Transverse colon (tissue), 4 donors: ENCODE measurements around the gene GOLGA2. TPM values are rescaled to one million over a fixed set of nuclear protein-coding genes. Genes with fewer than 3 reads are reported as not detected.

ENCODE experiments used
- DNase-seq: peaks from one replicate; pipeline ENCODE4 v3.0.0-alpha.2; 2019
- H3K27ac ChIP-seq, 4 donors: fragments of 200-600 bp; sonication (generic); 2 replicates each; pipeline ENCODE4 v1.5.1; 2016 to 2018; ENCODE audit warnings: inconsistent platforms in 4 of 4
- H3K27me3 ChIP-seq: fragments of 200-600 bp; sonication (generic); 2 replicates; pipeline ENCODE4 v1.5.1; 2017; ENCODE audit warnings: inconsistent platforms
- H3K36me3 ChIP-seq, 4 donors: fragments of 200-600 bp; sonication (generic); 2 replicates each; pipeline ENCODE4 v1.5.1; 2017 to 2019; ENCODE audit warnings: inconsistent platforms in 4 of 4
- H3K4me1 ChIP-seq, 4 donors: fragments of 200-600 bp; sonication (generic); 2 replicates each; pipeline ENCODE4 v1.5.1; 2017 to 2020; ENCODE audit warnings: inconsistent platforms in 4 of 4
- H3K4me3 ChIP-seq, 4 donors: fragments of 200-600 bp; sonication (generic); 1 replicate in 1 of 4; 2 replicates in 3 of 4; pipeline versions ENCODE4 v1.5.1 to v1.6.1; 2017 to 2019; ENCODE audit warnings: inconsistent platforms in 4 of 4
- H3K9me3 ChIP-seq, 2 donors: fragments of 200-600 bp; sonication (generic); 2 replicates each; pipeline ENCODE4 v1.5.1; 2017 to 2019; ENCODE audit warnings: inconsistent platforms in 2 of 2
- EP300 ChIP-seq: sonication (generic); formaldehyde crosslinking; IDR thresholded peaks from one replicate; pipeline ENCODE4 v1.6.1; 2017; ENCODE audit warnings: antibody characterized with exemption, low read depth
- POLR2A ChIP-seq: fragments of 450-650 bp; IDR thresholded peaks from one replicate; pipeline ENCODE4 v1.6.1; 2016; ENCODE audit warnings: antibody characterized with exemption, mild to moderate bottlenecking, moderate library complexity
- POLR2AphosphoS5 ChIP-seq, 3 donors: sonication (generic); formaldehyde crosslinking; IDR thresholded peaks; one replicate each; pipeline ENCODE4 v1.6.1; 2016; ENCODE audit warnings: antibody characterized with exemption in 3 of 3
- WGBS, 2 donors: methylation state at CpG; one replicate each; pipeline ENCODE4 v1.1.5; 2018; ENCODE audit warnings: low coverage in 1 of 2; 5-methylcytosine and 5-hydroxymethylcytosine counted together
- in situ Hi-C, 4 donors: fragments of 200-750 bp; cut with MboI; loops; one replicate each; pipeline versions ENCODE4 v1.15.0 to v1.15.1; 2017; ENCODE audit warnings: low sequenced_read_pairs in 3 of 4, low pct_ligation_motif_present in 1 of 4, low pct_unique_long_range_greater_than_20kb in 1 of 4
- intact Hi-C: fragments of 100-400 bp; cut with DNase I; formaldehyde crosslinking; loops from one replicate; pipeline ENCODE4 v1.15.1; 2023; ENCODE audit warnings: low total_unique reads
- total RNA-seq, 4 donors: library from RNA; depleted of rRNA; stranded (reverse); fragments of >200 nt; gene quantifications; one replicate each; pipeline ENCODE4 v1.1.0, GENCODE V29; 2016
- TF ChIP-seq, protein P1 (sequence below), 5 experiments: fragments of 200-600 bp in 3 of 5; fragments of 450-650 bp in 2 of 5; sonication (generic) in 3 of 5; IDR thresholded peaks; 1 replicate in 2 of 5; 2 replicates in 3 of 5; pipeline ENCODE4 v1.5.1; 2016 to 2017; ENCODE audit warnings: antibody characterized with exemption in 5 of 5, inconsistent platforms in 3 of 5, mild to moderate bottlenecking in 2 of 5, moderate library complexity in 1 of 5

GOLGA2 gene
- total RNA-seq, 4 donors from 2014 or later, result 69.9 to 206 (median 75.5) TPM

DNA sequence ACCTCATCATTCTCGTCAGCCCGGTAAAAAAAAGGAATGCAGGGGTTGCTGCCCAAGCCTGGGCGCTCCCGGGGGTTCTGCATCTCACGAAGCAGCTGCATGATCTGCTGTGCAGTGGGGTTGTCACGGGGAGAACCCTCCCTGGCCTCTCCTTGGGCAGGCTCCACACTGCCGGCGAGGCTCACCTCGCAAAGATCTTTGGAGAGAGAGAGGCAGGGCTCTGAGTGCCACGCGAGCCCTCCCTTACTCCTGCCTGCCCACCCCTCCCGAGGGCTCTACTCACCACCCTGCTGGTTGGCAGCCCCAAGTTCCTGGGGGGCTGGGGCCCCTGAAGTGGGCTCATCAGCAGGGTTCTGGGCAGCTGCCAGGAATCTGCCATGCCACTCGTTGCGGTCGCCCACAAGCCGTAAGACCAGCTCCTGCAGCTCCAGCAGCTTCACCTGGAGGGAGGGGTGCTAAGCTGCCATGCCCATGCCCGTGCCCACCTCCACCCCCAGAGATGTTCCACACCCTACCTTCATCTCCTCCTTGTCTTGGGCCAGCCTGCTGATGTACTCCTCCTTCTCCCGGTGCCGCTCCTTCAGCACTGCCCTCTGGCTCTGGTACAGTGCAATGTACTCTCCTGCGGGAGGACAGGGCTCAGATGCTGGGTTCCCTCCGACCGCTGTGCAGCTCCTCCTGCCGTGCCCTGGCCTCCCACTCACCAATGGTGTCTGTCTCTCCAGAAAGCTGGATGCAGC lies 18.6 kb downstream of the GOLGA2 start:
- Histone ChIP-seq H3K36me3 (peaks cover 0 to 54% (median 27%) of the 10 kb centered on the region in 4 donors), H3K4me1 (no peaks in the 10 kb centered on the region), H3K9me3 (no peaks in the 10 kb centered on the region), H3K27me3 (no peaks in the 10 kb centered on the region), H3K4me3 (no peak overlapping the region), H3K27ac (no peak overlapping the region)
- WGBS, 2 donors, result 86 to 90% methylated on average over 7 to 23 of the region's 23 CpGs
- DNase-seq, result no peak
- in situ Hi-C loops, result no loop called here
- intact Hi-C loops, result no loop called here
- TF ChIP-seq POLR2A (no peak), EP300 (no peak), POLR2AphosphoS5 (IDR thresholded peaks at IDR 0.05) (no peak)
- TF ChIP-seq, protein P1, sequence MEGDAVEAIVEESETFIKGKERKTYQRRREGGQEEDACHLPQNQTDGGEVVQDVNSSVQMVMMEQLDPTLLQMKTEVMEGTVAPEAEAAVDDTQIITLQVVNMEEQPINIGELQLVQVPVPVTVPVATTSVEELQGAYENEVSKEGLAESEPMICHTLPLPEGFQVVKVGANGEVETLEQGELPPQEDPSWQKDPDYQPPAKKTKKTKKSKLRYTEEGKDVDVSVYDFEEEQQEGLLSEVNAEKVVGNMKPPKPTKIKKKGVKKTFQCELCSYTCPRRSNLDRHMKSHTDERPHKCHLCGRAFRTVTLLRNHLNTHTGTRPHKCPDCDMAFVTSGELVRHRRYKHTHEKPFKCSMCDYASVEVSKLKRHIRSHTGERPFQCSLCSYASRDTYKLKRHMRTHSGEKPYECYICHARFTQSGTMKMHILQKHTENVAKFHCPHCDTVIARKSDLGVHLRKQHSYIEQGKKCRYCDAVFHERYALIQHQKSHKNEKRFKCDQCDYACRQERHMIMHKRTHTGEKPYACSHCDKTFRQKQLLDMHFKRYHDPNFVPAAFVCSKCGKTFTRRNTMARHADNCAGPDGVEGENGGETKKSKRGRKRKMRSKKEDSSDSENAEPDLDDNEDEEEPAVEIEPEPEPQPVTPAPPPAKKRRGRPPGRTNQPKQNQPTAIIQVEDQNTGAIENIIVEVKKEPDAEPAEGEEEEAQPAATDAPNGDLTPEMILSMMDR (IDR thresholded peaks at IDR 0.05), result no peak

DNA sequence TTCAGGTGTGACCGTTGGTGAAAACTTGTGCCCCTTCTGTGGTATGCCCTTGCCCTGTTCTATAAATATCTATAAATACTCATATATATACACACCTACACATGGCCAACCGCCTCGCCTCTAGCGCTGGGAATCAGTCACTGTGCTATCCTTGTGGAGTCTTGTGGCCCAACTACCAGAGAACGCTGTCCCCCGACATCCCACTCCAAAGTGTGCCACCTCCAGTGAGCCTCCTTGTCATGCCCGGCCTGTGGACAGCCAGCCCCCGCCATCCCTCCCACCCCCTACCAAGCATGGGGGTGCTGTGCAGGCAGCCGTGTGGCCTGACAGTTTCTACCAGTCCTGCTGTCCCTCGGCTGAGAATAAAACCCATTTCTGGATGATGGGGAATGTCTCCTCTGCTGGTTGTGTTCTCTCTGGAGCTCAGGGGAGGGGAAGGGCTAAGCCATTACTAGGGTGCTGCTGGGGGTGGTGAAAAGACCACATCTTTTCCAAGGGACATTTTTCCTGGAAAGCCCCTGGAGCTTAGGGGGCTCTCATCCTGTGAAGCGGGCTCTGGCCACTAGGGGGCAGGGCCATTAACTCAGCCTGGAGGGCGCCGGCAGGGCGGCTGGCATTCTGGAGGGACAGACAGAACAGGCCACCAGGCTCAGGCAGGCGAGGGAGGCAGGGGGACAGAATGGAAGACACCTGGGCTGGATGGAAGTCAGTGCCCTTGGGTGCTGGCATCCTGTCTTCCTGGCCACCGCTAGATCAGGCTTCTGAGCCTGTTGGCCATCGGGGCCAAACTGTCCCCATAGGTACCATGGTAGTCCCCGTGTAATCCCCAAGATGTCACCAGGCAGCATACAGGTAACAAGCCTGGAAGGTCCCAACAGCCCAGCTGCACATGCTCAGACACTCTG lies 20.7 kb downstream of the GOLGA2 start:
- intact Hi-C loops, result no loop called here
- H3K9me3 ChIP-seq, result no peaks in the 10 kb centered on the region
- no peak overlapping the region for H3K27ac ChIP-seq
- TF ChIP-seq POLR2AphosphoS5 (IDR thresholded peaks at IDR 0.05), result no peak
- TF ChIP-seq, protein P1 (IDR thresholded peaks at IDR 0.05), result peak; percentile 75 to 86 (median 81)
- H3K4me3 ChIP-seq, result no peak overlapping the region
- DNase-seq, result peak; percentile 59
- peaks cover 10% of the 10 kb centered on the region for H3K27me3 ChIP-seq
- in situ Hi-C loops, result no loop called here
- H3K36me3 ChIP-seq, result peaks cover 0 to 34% (median 16%) of the 10 kb centered on the region in 4 donors
- peaks cover 4 to 15% (median 9%) of the 10 kb centered on the region in 4 donors for H3K4me1 ChIP-seq
- WGBS, 2 donors, result 60 to 67% methylated on average over 1 to 18 of the region's 18 CpGs

DNA sequence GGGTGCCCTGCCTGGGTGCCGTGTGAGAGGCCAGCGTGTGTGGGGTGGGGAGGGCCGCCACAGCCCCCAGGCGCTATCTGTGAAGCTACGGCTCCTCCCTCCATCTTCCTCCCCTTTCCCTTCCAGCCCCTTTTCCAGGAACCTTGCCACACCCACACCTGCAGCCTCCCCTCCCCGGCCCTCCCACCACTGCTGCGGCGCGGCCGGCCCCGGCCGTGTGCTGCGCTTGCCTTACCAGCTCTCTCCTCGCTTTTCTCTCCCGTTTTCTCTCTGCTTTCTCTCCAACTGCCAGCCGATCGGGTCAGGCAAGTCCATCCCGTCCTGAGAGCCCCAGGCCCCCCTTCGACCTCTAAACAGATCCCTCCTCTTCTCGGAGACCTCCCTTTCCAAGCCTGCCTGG lies 21.4 kb downstream of the GOLGA2 start:
- intact Hi-C loops (no loop called here), in situ Hi-C loops (no loop called here)
- WGBS, 2 donors, result 82 to 92% methylated on average over 12 to 20 of the region's 20 CpGs
- H3K36me3 ChIP-seq, result peaks cover 0 to 26% (median 12%) of the 10 kb centered on the region in 4 donors
- DNase-seq, result no peak
- peaks cover 4 to 19% (median 9%) of the 10 kb centered on the region in 4 donors for H3K4me1 ChIP-seq
- H3K27me3 ChIP-seq, result peaks cover 10% of the 10 kb centered on the region
- no peaks in the 10 kb centered on the region for H3K9me3 ChIP-seq
- no peak overlapping the region for H3K27ac ChIP-seq
- no peak for TF ChIP-seq POLR2A
- no peak for TF ChIP-seq EP300
- TF ChIP-seq POLR2AphosphoS5 (IDR thresholded peaks at IDR 0.05), result no peak
- TF ChIP-seq, protein P1 (IDR thresholded peaks at IDR 0.05), result no peak
- H3K4me3 ChIP-seq, result no peak overlapping the region

DNA sequence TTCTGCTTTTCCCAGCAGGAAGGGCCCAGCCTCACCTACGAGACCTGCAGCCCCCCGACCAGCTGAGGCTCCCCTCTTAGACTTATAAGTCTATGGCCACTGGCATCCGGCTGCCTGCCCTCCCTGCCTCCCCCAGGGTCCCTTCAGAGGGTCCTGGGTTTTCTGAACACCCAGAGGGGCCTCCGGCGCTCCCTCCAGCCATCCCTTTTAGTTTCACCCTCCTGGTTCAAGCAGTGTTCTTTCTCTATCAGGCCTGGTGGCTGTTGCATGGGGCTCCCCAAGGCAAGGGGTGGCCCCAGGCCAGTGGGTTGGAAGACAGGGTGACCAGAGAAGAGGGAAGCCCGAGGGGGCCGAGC lies 21.8 kb downstream of the GOLGA2 start:
- Histone ChIP-seq H3K9me3 (no peaks in the 10 kb centered on the region), H3K4me1 (peaks cover 4 to 19% (median 9%) of the 10 kb centered on the region in 4 donors), H3K36me3 (peaks cover 0 to 22% (median 10%) of the 10 kb centered on the region in 4 donors), H3K27me3 (peaks cover 10% of the 10 kb centered on the region), H3K4me3 (no peak overlapping the region), H3K27ac (no peak overlapping the region)
- intact Hi-C loops (no loop called here), in situ Hi-C loops (no loop called here)
- no peak for DNase-seq
- 80 to 84% methylated on average over 1 to 7 of the region's 7 CpGs for WGBS, 2 donors
- TF ChIP-seq POLR2A (no peak), EP300 (no peak), POLR2AphosphoS5 (IDR thresholded peaks at IDR 0.05) (no peak)
- TF ChIP-seq, protein P1 (IDR thresholded peaks at IDR 0.05), result no peak
